GM13976 (cell line): ENCODE results near the gene SYNJ2.
A peak's percentile ranks its signal among the peaks of the same experiment; 100 is the strongest.

Experiments
- DNase-seq: peaks from one replicate; pipeline ENCODE4 v3.0.0; 2012; ENCODE audit warnings: low spot score
- in situ Hi-C: fragments of 300-500 bp; cut with MboI; formaldehyde crosslinking; loops from one replicate; pipeline ENCODE4 v1.12.0; 2022; ENCODE audit warnings: low sequenced_read_pairs, mixed read lengths, inconsistent platforms; ENCODE audit not compliant: unreplicated experiment
- TF ChIP-seq, protein P1 (sequence below): IDR thresholded peaks from 2 replicates; pipeline ENCODE4 v1.5.1; 2012; ENCODE audit warnings: borderline replicate concordance, mild to moderate bottlenecking; ENCODE audit not compliant: insufficient read depth; ENCODE audit errors: extremely low read depth, missing control alignments, control extremely low read depth

SYNJ2 gene

DNA sequence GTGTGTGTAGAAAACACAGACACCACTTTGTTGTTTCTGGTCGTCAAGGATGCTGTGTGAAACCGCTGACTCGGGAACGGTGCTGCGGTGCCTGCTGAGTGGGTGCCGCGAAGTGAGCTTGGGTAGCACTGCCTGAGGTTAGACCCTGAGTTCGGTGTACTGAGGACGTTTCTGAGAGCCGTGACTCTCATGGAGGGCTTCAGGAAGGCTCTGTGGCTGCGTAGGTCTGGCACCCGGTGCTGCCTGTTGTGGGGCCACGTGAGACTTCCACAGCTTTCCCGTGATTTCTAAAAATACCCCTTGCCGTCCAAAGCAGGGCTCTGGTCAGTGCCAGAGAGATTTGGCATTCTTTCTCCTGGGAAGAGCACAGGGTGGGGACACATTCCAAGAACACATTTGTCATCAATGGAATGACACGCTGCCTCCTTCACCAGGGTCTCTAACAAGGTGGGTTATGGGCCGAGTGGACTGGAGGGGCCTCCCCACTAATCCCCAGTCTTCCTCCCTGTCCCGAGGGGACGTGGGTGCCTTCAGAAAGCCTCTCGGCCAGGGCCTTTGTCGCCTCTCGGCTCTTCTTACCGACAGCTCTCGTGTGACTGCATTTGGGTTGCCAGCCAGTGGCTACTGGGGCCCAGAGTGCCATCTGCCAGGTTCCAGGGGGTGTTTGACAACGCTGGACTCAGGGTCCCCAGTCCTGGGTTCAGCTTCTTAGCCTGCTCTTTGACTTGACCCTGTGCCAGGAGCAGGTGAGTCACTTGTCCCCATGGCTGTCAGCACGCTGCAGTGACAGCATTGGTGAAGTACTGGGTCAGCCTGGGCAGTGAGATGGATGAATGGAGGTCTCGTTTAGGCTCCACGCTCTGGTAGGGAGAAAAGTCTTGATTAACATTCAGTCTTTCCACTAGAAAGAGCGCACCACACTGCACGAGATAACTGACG lies 62.2 kb downstream of the SYNJ2 start:
- DNase-seq, result no peak
- TF ChIP-seq, protein P1, sequence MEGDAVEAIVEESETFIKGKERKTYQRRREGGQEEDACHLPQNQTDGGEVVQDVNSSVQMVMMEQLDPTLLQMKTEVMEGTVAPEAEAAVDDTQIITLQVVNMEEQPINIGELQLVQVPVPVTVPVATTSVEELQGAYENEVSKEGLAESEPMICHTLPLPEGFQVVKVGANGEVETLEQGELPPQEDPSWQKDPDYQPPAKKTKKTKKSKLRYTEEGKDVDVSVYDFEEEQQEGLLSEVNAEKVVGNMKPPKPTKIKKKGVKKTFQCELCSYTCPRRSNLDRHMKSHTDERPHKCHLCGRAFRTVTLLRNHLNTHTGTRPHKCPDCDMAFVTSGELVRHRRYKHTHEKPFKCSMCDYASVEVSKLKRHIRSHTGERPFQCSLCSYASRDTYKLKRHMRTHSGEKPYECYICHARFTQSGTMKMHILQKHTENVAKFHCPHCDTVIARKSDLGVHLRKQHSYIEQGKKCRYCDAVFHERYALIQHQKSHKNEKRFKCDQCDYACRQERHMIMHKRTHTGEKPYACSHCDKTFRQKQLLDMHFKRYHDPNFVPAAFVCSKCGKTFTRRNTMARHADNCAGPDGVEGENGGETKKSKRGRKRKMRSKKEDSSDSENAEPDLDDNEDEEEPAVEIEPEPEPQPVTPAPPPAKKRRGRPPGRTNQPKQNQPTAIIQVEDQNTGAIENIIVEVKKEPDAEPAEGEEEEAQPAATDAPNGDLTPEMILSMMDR, result no peak
- in situ Hi-C loops, result no loop called here

GRCh38 chr6:158044525-158044888 lies 62.8 kb downstream of the SYNJ2 start:
- no peak for DNase-seq
- in situ Hi-C loops, result no loop called here
- TF ChIP-seq, protein P1, result no peak

GRCh38 chr6:158046201-158047126 lies 64.8 kb downstream of the SYNJ2 start:
- in situ Hi-C loops, result no loop called here

DNA sequence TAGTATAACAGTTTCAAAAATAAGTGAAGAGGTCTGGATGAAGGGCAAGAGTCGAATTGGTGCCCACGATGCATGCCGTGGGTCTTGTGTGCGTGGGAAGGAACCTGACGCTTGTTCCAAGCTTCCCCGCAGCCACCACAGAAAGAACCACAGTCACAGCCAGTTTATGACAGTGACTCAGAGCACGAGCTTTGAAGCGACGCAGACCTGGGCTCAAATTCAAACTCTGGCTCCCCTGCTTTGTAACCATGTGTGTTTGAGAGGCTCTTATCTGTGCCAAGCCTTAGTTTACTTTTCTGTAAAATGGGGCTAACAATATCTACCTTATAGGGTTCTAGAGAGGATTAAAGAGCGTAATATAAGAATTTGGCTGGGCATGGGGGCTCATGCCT lies 65.5 kb downstream of the SYNJ2 start:
- DNase-seq, result no peak
- in situ Hi-C loops, result no loop called here
- TF ChIP-seq, protein P1, result no peak

More at GRCh38 chr6:158046201-158047126, 64.8 kb downstream of the SYNJ2 start:
- TF ChIP-seq, protein P1, result no peak
- peak; percentile 52 for DNase-seq

DNA sequence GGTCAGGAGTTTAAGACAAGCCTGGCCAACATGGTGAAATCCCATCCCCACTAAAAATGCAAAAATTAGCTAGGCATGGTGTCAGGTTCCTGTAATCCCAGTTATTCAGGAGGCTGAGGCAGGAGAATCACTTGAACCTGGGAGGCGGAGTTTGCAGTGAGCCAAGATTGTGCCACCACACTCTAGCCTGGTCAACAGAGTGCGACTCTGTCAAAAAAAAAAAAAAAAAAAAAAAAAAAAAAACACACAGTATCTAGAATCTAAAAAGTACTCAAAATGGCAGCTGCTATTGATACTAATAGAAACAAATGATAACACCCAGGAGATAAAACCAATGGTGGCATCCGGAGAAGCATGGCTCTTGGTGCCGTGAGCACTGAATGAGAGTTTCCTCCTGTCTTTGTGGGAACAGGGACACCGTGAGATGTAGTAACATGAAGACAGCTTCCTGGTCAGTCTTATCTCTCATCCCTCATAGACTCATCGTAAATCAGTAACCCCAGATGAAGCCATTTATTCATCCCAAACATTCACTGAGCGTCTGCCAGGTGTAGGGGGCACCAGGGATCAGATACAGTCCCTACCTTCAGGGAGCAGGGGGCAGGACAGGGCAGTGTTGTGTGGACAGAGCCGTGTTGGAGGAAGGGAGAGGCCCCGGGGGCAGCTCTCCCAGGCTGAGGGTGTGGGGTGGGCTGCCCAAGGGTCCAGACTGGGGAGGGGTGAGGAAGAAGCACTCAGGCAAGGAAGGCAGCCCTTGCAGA lies 66.1 kb downstream of the SYNJ2 start:
- TF ChIP-seq, protein P1, result no peak
- no peak for DNase-seq
- in situ Hi-C loops, result no loop called here

GRCh38 chr6:158048589-158048988 lies 66.9 kb downstream of the SYNJ2 start:
- in situ Hi-C loops, result no loop called here

More at GRCh38 chr6:158048589-158048988, 66.9 kb downstream of the SYNJ2 start:
- no peak for DNase-seq
- TF ChIP-seq, protein P1, result no peak
